NCI-H128 (cell line): ENCODE data around the gene ANO2.
"Not testable (repeated sequence)": the region's sequence is repeated elsewhere in the genome, so short reads cannot be mapped to it uniquely, and the experiment has no call there.

ENCODE experiments used
- DNase-seq: peaks from one replicate; lab custom pipeline; 2025; ENCODE audit not compliant: unreplicated experiment; lab: John Stamatoyannopoulos, UW

ANO2 gene

DNA sequence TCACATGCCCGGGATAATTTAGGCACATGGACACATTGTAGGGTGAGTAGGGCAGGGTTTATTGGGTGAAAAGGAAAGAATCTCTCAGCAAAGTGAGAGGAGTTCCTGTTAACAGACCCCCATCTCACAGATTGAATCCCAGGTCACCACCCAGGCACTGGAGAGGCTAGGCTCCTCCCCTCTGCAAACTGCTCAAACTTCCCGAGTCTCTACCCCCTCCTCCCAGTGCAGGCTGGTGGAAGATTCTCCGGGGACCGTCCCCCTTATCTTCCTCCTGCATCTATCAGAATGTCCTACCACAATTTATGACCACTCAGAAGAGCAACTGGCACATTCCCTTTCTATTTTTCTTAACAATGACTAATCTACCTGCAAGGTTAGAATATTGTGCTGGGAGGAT, 387.2 kb downstream of the ANO2 start:
- DNase-seq = no peak

DNA sequence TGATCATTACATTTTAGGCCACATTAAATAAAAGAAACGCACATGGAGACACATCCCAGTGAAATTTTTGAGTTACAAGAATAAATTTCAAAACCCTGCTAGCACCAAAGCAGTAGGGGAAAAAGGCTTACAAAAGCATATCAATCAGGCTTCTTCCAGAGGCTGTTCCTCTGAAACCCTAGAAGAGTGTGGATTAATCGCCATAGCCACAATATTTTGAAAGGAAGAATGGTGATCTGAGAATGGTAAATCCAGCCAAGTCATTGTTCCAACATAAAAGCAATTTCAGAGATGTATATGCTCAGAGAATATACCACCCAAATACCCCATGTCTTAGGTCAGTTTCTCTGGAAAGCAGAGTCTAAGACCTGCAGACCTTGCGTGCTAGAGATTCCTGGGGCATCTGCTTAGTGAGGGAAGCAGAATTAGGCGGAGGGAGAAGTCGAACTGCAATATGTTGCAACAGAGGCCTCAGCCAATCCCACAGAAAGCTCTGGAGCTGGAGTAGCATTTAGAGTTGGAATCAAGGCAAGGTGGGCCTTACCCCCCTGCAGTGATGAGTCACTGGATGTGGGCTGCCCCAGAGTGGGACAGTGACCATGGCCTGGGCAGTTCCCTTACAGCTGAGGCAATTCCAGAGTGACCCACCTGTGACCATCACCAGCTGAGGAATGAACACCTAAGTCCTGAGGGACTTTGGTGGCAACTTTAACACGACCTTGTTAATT, 387.9 kb downstream of the ANO2 start:
- no peak for DNase-seq

DNA sequence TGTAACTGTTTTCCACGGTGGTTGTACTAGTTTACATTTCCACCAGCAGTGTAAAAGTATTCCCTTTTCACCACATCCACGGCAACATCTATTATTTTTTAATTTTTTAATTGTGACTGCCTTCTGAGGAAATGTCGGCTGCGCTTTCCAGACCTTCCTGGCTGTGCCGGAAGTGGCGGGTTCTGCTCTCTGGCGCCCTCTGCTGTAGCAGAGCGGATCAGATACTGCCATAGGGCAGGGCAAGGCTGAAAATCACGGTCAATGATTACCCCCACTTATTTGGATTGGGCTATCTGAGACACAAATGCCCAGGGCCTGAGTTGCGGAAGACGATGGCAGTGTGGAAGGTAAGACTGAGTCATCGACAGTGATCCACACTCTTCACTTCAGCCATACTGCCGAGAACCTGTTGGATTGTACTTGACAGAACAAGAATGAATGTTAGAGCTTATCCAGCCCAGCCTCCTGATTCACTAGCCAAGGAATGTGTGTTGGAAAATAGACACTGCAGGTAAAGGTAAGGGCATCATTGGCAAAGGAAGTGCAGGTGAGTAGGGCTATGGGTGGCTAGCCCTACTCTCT, 388.9 kb downstream of the ANO2 start:
- DNase-seq = no peak

DNA sequence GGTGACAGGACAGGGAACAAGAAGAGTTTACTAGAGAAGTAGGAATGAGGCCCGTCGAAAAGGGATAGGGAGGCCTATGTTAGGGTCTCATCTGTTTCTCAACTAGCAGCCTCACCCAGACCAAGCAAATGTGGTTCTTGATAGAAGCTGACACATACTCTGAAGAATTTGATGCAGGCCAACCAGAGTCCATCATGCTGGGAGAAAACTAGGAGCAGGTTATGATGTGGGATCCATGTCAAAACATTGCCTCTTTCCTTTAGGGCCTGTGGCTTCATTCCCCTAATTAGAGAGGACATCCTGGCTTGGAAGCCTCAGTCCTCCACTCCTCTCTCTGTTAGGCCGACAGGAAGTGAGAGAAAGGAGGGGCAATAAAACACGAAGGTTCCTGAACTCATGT, 390.3 kb downstream of the ANO2 start:
- DNase-seq = no peak

DNA sequence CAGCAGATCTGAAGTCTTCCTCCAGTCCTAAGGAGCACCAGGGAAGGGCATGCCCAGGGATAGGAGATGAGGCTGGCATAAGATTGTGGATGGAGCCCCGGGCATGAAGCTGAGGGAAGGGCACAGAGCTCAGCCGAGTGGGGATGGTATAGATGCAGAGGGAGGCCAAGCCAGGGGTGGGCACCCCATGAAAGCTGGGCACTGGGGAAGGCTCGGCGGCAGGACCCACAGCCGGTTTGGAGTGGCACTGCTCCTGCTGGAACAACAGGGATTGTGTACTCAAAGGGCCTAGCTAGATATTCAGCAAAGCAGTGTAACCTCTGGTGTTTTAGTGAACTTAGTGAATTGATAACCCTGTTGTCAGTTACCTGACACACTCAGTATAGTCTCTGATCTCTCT, 396.0 kb downstream of the ANO2 start:
- DNase-seq = no peak

DNA sequence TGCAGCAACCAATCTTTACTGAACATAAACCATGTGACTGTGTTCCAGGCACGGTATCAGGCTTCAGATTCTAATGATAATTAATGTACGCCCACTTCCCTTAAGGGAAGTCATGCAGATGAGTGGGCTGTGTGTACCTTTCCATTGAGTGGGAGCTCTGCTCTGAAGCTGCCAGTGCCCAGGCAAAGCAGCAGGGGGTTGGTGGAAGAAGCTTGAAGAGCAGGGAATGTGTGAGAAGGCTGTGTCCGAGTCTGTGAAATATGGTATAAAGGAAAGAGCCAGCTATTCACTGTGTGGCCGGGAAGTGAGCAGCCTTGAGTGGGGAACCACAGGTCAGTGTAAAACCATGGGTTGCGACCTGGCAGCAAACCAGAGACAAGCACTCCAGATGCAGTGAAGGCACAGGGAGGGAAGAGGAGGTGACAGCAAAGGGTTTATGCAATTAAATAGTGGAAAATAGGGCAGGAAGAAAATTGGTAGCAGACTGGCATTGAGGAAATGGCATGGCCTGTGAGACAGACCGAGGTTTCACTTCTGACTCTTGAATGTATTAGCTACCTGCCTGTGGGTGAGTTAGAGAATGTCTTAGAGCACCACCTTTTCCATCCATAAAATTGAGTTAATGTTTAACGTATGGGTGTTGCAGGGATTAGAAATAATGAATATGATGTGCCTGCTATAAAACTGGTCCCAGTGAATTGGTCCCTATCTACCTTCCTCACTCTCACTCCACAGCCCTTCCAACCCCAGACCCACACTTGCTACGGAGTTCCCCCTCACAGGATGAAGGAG, 396.7 kb downstream of the ANO2 start:
- DNase-seq = no peak

DNA sequence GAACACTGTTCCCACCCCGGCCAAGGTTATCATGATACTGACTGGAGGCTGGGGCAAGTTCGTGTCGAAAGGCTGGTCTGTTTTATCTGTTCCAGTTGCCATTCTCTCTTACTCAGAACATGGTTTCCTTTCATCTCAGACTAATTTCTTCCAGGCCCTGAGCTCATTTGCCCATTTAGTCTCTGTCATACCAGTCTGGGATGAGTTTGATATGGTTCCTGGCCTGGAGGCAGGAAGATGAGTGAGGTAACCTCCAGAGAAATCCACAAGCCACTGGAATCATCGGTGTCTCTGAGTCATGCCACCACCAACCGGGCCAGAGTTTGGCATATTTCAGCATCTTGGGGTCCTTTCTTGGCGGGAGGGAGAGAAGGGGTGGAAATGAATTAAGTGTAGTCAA, 398.4 kb downstream of the ANO2 start:
- DNase-seq = no peak

DNA sequence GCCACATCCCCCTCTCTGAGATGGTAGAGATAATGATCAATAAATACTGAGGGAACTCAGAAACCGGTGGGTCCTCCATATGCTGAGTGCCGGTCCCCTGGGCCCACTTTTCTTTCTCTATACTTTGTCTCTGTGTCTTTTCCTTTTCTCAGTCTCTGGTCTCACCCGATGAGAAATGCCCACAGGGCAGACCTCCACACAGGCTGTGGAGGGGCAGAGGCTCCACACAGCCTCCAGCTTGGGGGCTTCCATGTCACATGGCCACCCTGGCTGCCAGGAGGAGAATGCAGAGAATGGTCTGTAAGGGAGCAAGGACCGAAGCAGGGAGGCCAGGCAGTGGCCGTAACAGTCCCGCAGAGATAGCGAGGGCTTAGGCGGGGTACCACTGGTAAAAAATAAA, 407.3 kb downstream of the ANO2 start:
- DNase-seq = no peak

DNA sequence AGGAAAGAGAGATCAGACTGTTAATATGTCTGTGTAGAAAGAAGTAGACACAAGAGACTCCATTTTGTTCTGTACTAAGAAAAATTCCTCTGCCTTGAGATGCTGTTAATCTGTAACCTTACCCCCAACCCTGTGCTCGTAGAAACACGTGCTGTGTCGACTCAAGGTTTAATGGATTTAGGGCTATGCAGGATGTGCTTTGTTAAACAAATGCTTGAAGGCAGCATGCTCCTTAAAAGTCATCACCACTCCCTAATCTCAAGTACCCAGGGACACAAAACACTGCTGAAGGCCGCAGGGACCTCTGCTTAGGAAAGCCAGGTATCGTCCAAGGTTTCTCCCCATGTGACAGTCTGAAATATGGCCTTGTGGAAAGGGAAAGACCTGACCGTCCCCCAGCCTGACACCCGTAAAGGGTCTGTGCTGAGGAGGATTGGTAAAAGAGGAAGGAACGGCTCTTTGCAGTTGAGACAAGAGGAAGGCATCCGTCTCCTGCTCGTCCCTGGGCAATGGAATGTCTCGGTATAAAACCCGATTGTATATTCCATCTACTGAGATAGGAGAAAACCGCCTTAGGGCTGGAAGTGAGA, 407.9 kb downstream of the ANO2 start:
- not testable (repeated sequence) for DNase-seq

DNA sequence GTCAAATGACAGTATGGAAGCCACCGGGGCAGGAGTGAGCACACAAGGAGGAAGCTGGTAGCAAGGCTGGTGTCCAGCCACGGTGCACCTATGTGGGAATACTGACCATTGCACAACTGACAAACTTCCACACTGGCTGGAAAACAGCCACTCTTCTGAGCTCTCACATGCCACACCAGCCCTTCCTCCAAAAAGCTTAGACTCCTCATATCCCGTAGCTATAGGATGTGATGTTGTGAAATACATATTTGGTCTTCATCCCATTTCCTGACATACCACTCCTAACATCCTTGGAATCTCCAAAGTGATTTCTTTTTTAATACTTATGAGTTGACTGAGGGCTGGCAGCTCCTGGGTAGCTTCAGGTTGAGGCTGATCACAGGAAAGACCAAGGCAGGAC, 409.5 kb downstream of the ANO2 start:
- DNase-seq = no peak

DNA sequence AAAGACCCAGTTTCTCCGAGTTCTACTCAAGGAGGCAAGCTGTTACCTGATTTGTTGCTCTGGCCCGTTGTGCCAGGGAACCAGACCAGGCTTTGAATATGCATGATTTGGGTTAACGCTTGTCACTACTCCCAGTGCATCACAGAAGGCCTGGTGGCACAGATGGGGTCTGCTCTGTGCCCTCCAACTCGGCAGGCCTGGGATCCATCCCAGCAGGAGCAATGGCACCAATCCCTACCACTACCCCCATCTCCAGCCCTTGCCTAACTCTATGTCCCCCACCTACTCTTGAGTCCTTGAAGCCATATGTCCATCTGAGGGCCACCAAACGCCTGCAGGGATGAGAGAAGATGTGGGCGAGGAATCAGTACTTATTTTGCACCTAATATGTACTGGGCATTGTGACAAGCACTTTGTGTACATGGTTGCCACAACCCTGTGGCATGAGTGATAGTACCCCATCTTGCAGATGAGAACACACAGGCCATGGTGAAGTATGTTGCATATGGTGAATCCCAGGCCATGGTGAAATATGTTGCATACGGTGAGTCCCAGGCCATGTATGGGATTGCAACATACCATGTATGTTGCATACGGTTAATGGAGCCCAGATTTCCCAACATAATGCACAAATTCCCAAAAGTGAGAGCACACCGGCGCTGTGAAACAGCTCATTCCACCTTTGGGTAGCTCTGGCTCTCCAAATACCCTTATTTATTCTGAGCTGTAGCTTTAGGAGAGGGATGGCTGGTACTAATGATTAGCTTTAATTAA, 410.4 kb downstream of the ANO2 start:
- DNase-seq = no peak

DNA sequence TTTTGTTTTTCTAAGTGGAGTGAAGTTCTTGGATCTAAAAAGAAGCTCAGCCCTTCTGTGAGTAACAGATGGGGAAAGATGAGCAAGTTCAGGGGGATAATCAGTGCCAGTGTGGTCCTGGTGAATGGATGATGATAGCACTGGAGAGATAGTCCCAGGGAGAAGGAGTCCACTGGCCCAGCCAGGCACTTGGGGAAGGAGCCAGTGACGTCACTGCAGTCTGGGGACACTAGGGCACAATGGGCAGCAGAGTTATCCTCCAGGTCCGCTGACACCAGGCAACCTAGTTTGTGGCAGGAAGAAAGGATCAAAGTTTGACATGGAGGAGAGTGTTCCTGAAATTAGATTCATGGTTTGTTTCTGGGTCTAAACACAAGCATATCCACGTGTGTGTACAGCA, 411.7 kb downstream of the ANO2 start:
- no peak for DNase-seq

DNA sequence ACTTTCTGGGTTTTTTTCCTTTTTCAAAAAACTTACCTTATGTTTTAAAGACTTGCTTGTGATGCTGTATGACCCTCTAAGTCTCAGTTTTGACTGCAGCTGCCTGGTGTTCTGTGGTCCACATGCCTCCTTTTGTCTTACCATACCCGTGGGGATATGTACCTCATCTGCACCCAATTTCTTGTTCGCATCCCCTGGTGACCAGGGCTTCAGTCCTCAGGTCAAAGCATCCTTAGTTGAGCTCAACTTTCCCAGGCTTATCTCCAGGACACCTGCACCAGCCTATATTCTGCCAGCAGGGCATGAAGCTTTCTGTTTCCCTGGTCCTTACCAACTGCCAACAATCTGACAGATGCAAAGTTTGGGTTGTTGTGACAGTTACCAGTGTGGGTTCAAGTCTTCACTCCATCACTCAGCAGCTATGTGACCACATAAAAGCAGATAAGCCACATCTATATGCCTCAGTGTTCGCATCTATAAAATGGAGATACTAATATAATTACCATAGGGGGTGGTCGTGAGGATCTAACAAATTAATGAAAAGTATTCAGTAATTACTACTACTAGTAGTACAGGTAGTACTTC, 419.2 kb downstream of the ANO2 start:
- no peak for DNase-seq

DNA sequence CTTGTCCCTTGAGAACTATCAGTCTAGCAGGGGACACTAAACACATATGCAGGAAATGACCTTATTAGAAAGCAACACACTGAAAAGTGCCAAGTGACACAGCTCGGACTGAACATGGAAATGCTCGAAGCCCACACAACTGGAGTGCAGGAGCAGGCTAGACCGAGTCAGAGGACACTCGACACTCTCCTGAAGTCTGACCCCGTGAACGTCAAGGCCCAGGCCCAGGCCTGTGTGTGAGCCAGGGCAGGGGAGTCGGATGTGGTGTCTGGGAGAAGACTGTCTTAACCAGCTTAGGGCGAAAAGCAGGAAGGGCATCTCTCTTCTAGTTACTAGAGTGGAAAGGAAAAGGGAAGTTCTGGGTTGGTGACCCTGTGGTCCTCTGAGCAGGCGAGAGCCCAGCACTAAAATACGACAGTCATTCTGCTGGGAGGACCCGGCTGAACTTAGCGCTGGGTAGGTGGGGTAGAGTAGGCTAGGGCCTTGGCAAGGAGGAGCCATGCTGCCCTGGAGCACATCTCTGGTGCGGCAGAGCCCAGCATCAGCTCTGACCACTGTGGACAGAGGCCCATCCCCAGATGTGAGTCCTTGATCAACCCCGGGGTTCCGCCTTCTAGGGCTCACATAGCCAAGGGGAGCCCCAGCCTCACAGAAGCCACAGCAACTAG, 420.2 kb downstream of the ANO2 start:
- DNase-seq = no peak

DNA sequence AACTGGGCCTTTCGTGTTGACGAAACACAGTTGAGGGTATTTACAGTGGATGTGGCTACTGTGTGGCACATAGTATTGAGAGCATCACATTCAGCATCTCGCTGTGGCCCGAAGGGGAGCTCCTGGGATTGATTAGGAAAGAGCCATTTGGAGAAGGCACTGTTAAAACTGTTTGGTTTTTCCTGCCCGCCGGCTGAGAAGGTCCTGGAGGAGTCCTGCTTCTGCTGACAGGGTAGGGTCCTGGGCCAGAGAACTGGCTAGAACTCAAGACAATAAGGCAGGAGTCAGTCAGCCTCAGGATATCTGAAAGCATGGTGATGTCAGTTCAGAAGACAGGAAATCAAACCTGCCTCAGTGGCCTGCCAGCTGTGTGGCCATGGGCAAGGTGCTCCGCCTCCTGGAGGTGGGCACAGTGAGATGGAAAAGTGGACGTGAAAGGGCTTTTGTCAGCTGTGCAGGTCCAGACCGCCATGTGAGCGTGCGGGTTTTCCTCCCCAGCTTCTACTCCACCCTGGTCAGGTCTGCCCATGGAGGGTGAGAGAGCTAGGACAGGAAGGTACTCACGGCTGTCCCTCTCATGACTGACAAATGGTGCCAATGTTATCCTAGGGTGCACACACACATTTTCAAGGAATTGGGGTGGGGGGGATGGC, 420.8 kb downstream of the ANO2 start:
- DNase-seq = no peak

DNA sequence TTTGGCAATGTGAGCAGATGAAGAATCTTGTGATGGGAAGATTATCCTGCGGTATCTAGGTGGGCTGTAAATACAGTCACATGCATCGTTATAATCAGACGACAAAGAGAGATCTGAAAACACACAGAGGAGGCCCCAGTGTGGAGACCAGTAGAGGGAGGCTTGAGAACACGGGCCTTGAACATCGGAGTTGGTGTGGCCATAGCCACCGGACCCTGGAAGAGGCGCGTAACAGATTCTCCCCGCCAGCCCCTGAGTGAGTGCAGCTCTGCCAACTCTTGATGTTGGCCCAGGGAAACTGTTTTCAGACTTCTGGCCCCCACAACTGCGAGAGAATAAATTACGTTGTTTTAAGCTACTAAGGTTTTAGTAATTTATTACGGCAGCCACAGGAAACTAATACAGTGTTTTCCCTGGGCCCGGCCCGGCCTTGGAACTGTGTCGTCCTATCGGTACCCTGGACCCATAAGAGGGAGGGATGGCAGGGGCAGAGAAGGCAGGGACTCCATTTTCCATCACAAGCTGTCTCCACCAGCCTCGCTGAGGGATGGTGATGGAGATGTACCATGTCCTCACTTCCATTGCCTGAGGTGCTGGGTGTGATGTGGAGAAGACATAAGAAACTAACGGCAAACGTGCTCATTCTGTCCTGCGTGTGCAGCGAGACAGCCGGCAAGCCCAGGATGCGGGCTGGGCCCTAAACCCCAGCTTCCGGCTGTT, 421.5 kb downstream of the ANO2 start:
- DNase-seq = no peak

DNA sequence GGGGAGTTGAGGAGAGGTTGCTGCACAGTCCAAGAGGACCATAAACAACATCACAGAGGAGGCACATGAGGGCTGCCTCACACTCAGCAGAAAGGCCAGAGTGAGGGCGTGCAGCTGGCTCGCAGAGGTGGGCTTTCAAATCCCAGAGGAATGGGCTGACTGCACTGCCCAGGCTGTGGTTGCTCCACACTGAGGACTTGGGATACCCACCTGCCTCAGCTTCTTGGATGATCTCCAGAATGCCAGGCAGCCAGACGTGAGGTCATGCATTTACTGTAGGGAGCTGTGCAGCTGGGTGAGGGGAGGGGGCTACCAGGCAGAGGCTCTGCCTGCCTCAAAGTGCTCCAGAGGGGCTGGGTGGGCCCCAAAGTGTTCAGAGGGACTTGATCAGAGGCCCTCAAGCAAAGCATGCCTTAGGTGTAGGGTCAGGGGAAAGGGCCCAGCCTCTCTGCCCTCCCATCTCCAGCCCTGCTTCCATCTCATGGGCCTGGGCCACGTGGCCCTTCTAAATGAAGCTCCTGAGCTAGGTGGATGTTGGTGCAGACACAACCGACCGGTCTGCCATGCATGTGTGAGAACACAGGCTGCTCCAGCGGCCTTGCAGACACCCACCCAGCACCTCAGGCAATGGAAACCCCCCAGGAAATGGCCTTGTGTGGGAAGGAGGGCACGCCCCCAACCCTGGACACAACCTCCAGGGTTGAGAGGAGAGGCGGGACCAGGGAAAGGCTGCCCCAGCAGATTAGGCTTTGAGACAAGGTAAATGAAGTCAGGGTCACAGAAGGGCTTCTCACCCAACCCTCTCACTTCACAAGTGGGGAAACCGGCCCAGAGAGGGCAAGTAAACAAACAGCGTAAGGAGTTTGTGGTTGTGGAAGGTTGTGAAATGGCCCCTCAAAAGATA, 422.4 kb downstream of the ANO2 start:
- no peak for DNase-seq
